Astrocyte (in vitro differentiated cells and primary cell): Measurements from ENCODE around the gene MDN1. TPM values are rescaled to one million over a fixed set of nuclear protein-coding genes. Genes with fewer than 3 reads are reported as not detected.
A peak's percentile ranks its signal among the peaks of the same experiment; 100 is the strongest.

Experiments
- DNase-seq: peaks from one replicate; pipeline ENCODE4 v3.0.0-alpha.2; 2010; ENCODE audit warnings: low read depth
- FAIRE-seq: peaks from 2 replicates; lab custom pipeline; 2011; peaks lifted over from hg19 to GRCh38; lab: Jason Lieb, UNC
- H2AFZ ChIP-seq: 2 replicates; pipeline ENCODE4 v1.6.0; 2012; ENCODE audit warnings: low read depth, low read length, inconsistent platforms
- H3K27ac ChIP-seq: 2 replicates; pipeline ENCODE4 v1.5.1; 2011; ENCODE audit warnings: low read depth, low read length, inconsistent platforms
- H3K27me3 ChIP-seq: 2 replicates; pipeline ENCODE4 v1.6.0; 2011; ENCODE audit warnings: low read length, inconsistent platforms; ENCODE audit not compliant: insufficient read depth
- H3K36me3 ChIP-seq: 2 replicates; pipeline ENCODE4 v1.5.1; 2011; ENCODE audit warnings: low read length, inconsistent platforms; ENCODE audit not compliant: insufficient read depth
- H3K4me1 ChIP-seq: 2 replicates; pipeline ENCODE4 v1.5.1; 2011; ENCODE audit warnings: low read length, inconsistent platforms; ENCODE audit not compliant: insufficient read depth
- H3K4me2 ChIP-seq: 2 replicates; pipeline ENCODE4 v1.6.0; 2012; ENCODE audit warnings: low read length, inconsistent platforms
- H3K4me3 ChIP-seq: 2 replicates; pipeline ENCODE4 v1.5.1; 2011; ENCODE audit warnings: low read depth, mild to moderate bottlenecking, low read length, inconsistent platforms; ENCODE audit not compliant: insufficient read depth
- H3K79me2 ChIP-seq: 2 replicates; pipeline ENCODE4 v1.6.0; 2012; ENCODE audit warnings: mild to moderate bottlenecking, low read length, inconsistent platforms; ENCODE audit not compliant: insufficient read depth
- H3K9ac ChIP-seq: 2 replicates; pipeline ENCODE4 v1.6.0; 2012; ENCODE audit warnings: mild to moderate bottlenecking, low read length, inconsistent platforms
- H3K9me3 ChIP-seq: 2 replicates; pipeline ENCODE4 v1.5.1; 2012; ENCODE audit warnings: low read depth, mild to moderate bottlenecking, low read length, inconsistent platforms; ENCODE audit not compliant: insufficient read depth
- H4K20me1 ChIP-seq: 2 replicates; pipeline ENCODE4 v1.6.0; 2012; ENCODE audit warnings: low read length, inconsistent platforms; ENCODE audit not compliant: insufficient read depth
- H3K27ac Mint-ChIP-seq: one replicate; pipeline ENCODE4 v1.8.0; 2021; ENCODE audit warnings: mild to moderate bottlenecking, mixed read lengths; ENCODE audit not compliant: unreplicated experiment
- H3K27me3 Mint-ChIP-seq: one replicate; pipeline ENCODE4 v1.8.0; 2021; ENCODE audit warnings: low read depth, mixed read lengths; ENCODE audit not compliant: unreplicated experiment
- H3K36me3 Mint-ChIP-seq: one replicate; pipeline ENCODE4 v1.8.0; 2021; ENCODE audit warnings: low read depth, mixed read lengths; ENCODE audit not compliant: unreplicated experiment
- H3K4me1 Mint-ChIP-seq: one replicate; pipeline ENCODE4 v1.8.0; 2021; ENCODE audit warnings: low read depth, mixed read lengths; ENCODE audit not compliant: unreplicated experiment
- H3K4me3 Mint-ChIP-seq: one replicate; pipeline ENCODE4 v1.8.0; 2021; ENCODE audit warnings: mild to moderate bottlenecking, moderate library complexity, mixed read lengths; ENCODE audit not compliant: unreplicated experiment
- H3K9me3 Mint-ChIP-seq: one replicate; pipeline ENCODE4 v1.8.0; 2021; ENCODE audit warnings: mild to moderate bottlenecking, mixed read lengths; ENCODE audit not compliant: unreplicated experiment
- CTCF ChIP-seq: IDR thresholded peaks from 2 replicates; pipeline ENCODE4 v1.5.1; 2011; ENCODE audit warnings: low read depth, mild to moderate bottlenecking, inconsistent platforms, low read length, moderate library complexity; ENCODE audit not compliant: insufficient read depth
- EZH2 ChIP-seq: IDR thresholded peaks from 2 replicates; pipeline ENCODE4 v1.6.1; 2012; ENCODE audit warnings: mild to moderate bottlenecking, low read length, inconsistent platforms; ENCODE audit not compliant: insufficient read depth
- total RNA-seq: library from RNA; stranded (reverse); gene quantifications from 2 replicates; pipeline ENCODE4 v1.2.1, GENCODE V29; 2021

Gene MDN1
- total RNA-seq, 1 donor from 2014 or later = 35.7 TPM

GRCh38 chr6:89836639-89837222 lies 17.1 kb upstream of the MDN1 start:
- Histone ChIP-seq H3K27me3 (no peaks in the 10 kb centered on the region), H2AFZ (no peak overlapping the region), H3K4me2 (no peak overlapping the region), H3K79me2 (peaks cover 57% of the 10 kb centered on the region), H4K20me1 (no peaks in the 10 kb centered on the region), H3K9ac (no peak overlapping the region), H3K36me3 (peaks cover 6% of the 10 kb centered on the region), H3K4me3 (no peak overlapping the region), H3K4me1 (no peaks in the 10 kb centered on the region), H3K9me3 (no peaks in the 10 kb centered on the region), H3K27ac (no peak overlapping the region)
- peaks cover 8% of the 10 kb centered on the region for H3K36me3 Mint-ChIP-seq
- DNase-seq = no peak
- peaks cover 6% of the 10 kb centered on the region for H3K4me1 Mint-ChIP-seq
- H3K4me3 Mint-ChIP-seq = no peak overlapping the region
- TF ChIP-seq EZH2 (no peak), CTCF (no peak)
- H3K27me3 Mint-ChIP-seq = no peaks in the 10 kb centered on the region
- H3K27ac Mint-ChIP-seq = no peak overlapping the region
- peaks cover 2% of the 10 kb centered on the region for H3K9me3 Mint-ChIP-seq
- no peak for FAIRE-seq

DNA sequence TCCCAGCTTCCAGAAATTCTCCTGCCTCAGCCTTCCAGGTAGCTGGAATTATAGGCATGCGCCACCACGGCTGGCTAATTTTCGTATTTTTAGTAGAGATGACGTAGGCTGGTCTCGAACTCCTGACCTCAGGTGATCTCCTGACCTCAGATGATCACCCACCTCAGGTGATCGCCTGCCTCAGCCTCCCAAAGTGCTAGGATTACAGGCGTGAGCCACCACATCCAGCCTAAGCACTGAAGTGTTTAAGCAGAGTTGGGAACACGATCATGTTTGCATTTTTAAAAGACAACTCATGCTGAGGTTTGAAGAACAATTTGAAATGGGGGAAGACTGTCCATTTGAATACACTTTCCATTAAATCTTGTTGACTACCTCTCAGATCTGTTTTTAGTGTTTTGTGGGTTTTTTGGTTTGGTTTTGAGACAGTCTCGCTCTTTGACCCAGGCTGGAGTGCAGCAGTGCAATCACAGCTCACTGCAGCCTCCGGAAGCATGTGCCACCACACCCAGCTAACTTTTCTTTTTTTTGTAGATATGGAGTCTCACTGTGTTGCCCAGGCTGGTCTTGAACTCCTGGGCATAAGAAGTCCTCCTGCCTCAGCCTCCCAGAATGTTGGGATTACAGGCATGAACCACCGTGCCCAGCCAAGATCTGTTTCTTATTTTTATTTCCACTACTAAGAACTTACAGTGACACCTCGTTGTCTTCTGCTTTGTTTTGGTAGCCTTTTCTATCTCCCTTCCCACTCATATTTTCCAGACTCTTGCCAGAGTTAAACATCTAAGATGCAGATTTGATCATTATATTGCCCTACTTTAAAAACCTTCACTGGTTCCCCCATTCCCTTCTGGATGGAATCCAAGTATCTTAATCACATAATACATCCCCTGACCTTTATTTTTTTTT lies 15.5 kb upstream of the MDN1 start:
- Mint-ChIP-seq H3K4me1 (no peaks in the 10 kb centered on the region), H3K9me3 (peaks cover 2% of the 10 kb centered on the region), H3K36me3 (peaks cover 8% of the 10 kb centered on the region), H3K27ac (no peak overlapping the region), H3K27me3 (no peaks in the 10 kb centered on the region), H3K4me3 (no peak overlapping the region)
- H3K36me3 ChIP-seq = peaks cover 6% of the 10 kb centered on the region
- H3K27me3 ChIP-seq = no peaks in the 10 kb centered on the region
- H3K9ac ChIP-seq = no peak overlapping the region
- no peak overlapping the region for H3K4me3 ChIP-seq
- no peaks in the 10 kb centered on the region for H4K20me1 ChIP-seq
- no peak for TF ChIP-seq CTCF
- TF ChIP-seq EZH2 = no peak
- H2AFZ ChIP-seq = no peak overlapping the region
- H3K27ac ChIP-seq = no peak overlapping the region
- no peak overlapping the region for H3K4me2 ChIP-seq
- H3K79me2 ChIP-seq = peaks cover 58% of the 10 kb centered on the region
- H3K9me3 ChIP-seq = no peaks in the 10 kb centered on the region
- FAIRE-seq (no peak), DNase-seq (peak; percentile 42)
- peaks cover 8% of the 10 kb centered on the region for H3K4me1 ChIP-seq
